HG03060 (cell line): Measurements from ENCODE around the gene BSCL2.
A peak's percentile ranks its signal among the peaks of the same experiment; 100 is the strongest.
"Not testable (repeated sequence)": the region's sequence is repeated elsewhere in the genome, so short reads cannot be mapped to it uniquely, and the experiment has no call there.

Experiments used
- ATAC-seq: cut with Tn5 transposase; IDR thresholded peaks from one replicate; pipeline ENCODE4 v1.9.1; 2021; ENCODE audit warnings: low read depth, moderate number of reproducible peaks; ENCODE audit not compliant: unreplicated experiment

Gene BSCL2

GRCh38 chr11:62664405-62665074 is 42.7 kb downstream of the BSCL2 start:
- ATAC-seq: peak; percentile 17

- no peak for ATAC-seq
Observed at GRCh38 chr11:62656796-62657429, 50.3 kb downstream of the BSCL2 start.

DNA sequence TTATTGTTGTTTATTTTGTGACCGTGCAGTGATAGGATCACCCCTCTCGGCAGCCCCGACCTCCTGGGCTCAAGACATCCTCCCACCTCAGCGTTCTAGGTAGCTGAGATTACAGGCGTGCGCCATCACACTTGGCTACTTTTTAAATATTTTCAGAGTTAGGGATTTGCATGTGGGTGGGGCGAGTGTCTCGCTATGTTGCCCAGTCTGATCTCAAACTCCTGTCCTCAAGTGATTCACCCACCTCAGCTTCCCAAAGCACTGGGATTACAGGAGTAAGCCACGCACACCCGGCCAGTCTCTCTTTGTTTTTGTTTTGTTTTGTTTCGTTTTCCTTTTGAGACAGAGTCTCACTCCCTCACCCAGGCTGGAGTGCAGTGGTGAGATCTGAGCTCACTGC is 52.9 kb downstream of the BSCL2 start:
- no peak for ATAC-seq

DNA sequence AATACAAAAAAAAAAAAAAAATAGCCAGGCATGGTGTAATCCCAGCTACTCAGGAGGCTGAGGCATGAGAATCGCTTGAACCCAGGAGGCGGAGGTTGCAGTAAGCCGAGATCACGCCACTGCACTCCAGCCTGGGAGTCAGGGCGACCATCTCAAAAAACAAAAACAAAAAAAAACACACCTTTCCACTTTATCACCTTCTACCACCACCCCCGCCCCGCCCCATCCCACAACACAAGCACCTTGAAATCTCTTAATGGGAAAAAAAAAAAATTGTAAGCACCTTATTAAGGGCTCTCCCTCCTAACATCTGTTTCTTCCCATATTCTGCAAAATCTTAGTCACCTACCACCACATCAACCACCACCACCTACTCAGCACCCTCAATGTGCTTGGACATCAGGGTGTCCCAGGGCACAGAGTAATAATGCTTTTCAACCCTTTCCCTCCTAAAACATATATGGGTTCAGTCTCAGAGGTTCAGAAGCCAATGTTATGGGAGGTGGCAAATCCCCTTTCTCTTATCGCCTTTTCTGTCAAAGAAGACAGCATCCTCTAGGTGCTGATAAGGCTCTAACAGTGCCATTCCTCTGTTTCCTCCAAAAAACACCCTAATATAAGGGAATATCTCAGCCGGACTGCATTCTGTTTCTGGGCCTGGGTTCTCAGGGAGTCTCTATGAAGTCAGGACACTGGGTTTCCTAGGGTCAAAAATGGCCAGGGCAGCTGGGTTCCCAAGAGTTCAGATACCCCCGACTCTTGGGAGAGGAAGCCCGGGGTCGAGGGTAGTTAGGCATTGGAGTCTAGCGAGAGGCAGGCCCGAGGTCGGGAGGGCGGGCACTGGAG is 54.8 kb downstream of the BSCL2 start:
- peak; percentile 9 for ATAC-seq

DNA sequence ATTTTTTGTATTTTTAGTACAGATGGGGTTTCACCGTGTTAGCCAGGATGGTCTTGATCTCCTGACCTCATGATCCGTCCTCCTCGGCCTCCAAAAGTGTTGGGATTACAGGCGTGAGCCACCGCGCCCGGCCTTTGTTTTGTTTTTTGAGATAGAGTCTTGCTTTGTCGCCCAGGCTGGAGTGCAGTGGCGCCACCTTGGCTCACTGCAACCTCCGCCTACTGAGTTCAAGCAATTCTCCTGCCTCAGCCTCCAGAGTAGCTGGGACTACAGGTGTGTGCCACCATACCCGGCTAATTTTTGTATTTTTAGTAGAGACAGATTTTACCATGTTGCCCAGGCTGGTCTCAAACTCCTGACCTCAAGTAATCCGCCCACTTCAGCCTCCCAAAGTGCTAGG is 56.9 kb downstream of the BSCL2 start:
- not testable (repeated sequence) for ATAC-seq

DNA sequence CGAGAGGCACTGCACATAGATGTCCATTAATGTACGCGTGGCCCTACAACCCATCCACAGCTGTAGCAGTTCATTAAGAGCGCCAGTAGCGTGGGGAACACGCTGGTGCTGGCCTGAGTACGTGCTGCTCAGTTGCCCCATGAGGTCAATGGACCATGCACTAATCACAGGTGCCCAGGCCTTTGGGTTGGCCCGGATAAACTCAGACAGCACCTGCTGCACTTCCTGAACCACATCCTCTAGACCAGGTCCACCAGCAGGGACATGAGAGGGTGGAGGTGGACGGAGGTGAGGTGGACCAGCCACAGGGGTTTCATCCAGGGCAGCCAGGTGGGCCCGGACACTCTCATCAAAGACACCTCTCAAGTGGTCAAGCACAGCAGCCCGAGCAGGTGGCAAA is 57.7 kb downstream of the BSCL2 start:
- no peak for ATAC-seq

- ATAC-seq: no peak
Observed at GRCh38 chr11:62648967-62649364, 58.3 kb downstream of the BSCL2 start.

DNA sequence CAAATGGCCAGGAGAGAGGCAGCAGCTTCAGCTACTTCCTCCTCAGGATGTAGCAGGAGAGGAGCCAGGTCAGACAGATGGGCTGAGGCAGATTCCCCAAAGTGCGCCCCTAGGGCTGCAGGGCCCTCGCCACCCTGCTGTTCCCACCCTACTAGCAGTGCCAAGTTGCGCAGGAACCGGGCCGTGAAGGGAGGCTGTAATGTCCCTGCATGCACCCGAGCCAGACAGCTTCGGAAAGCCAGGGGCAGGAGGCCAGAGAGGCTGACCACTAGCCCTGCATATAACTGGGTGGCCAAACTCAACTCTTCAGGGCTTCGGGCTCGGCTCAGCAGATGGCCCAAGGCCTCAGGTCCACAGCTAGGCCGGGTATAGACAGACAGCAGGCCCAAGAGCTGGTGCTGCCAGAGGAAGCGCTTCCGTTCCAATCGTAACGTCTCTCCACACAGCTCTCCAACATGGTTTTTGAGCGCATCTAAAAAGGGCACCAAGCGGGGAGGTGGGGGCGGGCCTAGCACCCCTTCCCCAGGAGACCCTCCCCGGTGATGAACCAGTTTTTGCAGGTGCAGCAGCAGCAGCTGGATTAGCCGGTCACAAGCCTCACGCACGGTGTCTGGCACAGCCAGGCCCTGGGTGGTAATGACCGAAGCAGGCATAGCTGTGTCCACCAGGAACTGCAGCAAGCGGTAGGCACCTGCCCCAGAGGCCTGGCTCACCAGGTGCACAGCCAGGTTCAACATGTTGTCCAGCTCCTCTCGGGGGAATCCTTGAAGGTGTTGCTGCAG is 58.8 kb downstream of the BSCL2 start:
- ATAC-seq: no peak

GRCh38 chr11:62647609-62648005 is 59.6 kb downstream of the BSCL2 start:
- no peak for ATAC-seq

- ATAC-seq: no peak
Observed at GRCh38 chr11:62646825-62647608, 60.2 kb downstream of the BSCL2 start.

- ATAC-seq: peak; percentile 69
Observed at GRCh38 chr11:62645946-62646824, 61.0 kb downstream of the BSCL2 start, which contains the start of gene GANAB. GANAB (minus strand) TSS chr11:62646613; CDS start chr11:62646599, 14 bp downstream.

DNA sequence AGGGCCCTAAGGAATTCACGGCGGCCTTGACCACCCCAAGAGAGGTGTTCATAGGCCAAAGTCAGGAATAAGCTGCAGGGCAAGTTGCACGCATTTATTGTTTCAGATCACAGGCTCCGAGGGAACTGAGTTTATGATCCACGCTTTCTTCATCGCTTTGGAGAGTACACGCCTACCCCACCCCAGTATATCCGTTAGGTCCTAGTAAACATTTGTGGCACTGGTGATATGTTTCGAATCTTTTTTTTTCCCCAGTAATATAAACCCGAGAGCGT is 61.6 kb downstream of the BSCL2 start:
- no peak for ATAC-seq

DNA sequence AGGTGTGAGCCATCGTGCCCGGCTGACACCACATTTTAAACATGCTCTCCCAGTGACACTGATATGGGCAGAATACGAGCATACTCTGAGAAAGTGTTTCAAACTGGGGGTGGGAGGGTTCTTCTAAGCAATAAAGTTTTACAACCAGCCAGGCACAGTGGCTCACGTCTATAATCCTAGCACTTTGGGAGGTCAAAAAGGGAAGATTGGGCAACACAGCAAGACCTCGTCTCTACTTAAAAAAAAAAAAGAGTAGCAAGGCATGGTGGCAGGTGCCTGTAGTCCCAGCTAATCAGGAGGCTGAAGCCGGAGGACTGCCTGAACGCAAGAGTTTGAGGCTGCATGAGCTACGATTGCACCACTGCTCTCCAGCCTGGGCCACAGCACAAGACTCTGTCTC is 63.0 kb downstream of the BSCL2 start:
- no peak for ATAC-seq
